Spleen (tissue), 11 donors: ENCODE measurements around the gene WDFY2. TPM values are rescaled to one million over a fixed set of nuclear protein-coding genes. Genes with fewer than 3 reads are reported as not detected.
"Not testable (repeated sequence)": the region's sequence is repeated elsewhere in the genome, so short reads cannot be mapped to it uniquely, and the experiment has no call there.

Source experiments
- DNase-seq: peaks from one replicate; pipeline ENCODE4 v3.0.0-alpha.2; 2020
- H3K27ac ChIP-seq, 8 donors: fragments of 200-600 bp; sonication (generic) in 7 of 8; 1 replicate in 4 of 8; 2 replicates in 4 of 8; pipeline versions ENCODE4 v1.5.0 to v1.8.0; 2016 to 2021; ENCODE audit warnings: inconsistent platforms in 4 of 8, mild to moderate bottlenecking in 4 of 8, moderate library complexity in 1 of 8
- H3K27me3 ChIP-seq, 7 donors: fragments of 200-600 bp; sonication (generic) in 6 of 7; replicated peaks in 1 of 7; 1 replicate in 4 of 7; 2 replicates in 3 of 7; pipeline versions ENCODE4 v1.5.0 to v1.8.0; 2016 to 2021; ENCODE audit warnings: inconsistent platforms in 3 of 7, mild to moderate bottlenecking in 1 of 7
- H3K36me3 ChIP-seq, 6 donors: fragments of 200-600 bp; sonication (generic) in 5 of 6; 1 replicate in 4 of 6; 2 replicates in 2 of 6; pipeline versions ENCODE4 v1.5.0 to v1.8.0; 2016 to 2021; ENCODE audit warnings: inconsistent platforms in 2 of 6
- H3K4me1 ChIP-seq, 6 donors: fragments of 200-600 bp; sonication (generic) in 5 of 6; 1 replicate in 3 of 6; 2 replicates in 3 of 6; pipeline versions ENCODE4 v1.5.0 to v1.8.0; 2016 to 2021; ENCODE audit warnings: inconsistent platforms in 3 of 6
- H3K4me3 ChIP-seq, 8 donors: fragments of 200-600 bp; sonication (generic) in 7 of 8; 1 replicate in 4 of 8; 2 replicates in 4 of 8; pipeline versions ENCODE4 v1.5.0 to v1.8.0; 2016 to 2021; ENCODE audit warnings: inconsistent platforms in 4 of 8, mild to moderate bottlenecking in 4 of 8, moderate library complexity in 2 of 8
- H3K9me3 ChIP-seq, 8 donors: fragments of 200-600 bp; sonication (generic) in 7 of 8; 1 replicate in 4 of 8; 2 replicates in 4 of 8; pipeline versions ENCODE4 v1.5.0 to v1.8.0; 2016 to 2021; ENCODE audit warnings: inconsistent platforms in 4 of 8
- CTCF ChIP-seq, 11 experiments: fragments of 200-600 bp in 7 of 11; fragments of 450-650 bp in 4 of 11; sonication (generic) in 4 of 11; IDR thresholded peaks in 8 of 11; conservative IDR thresholded peaks in 3 of 11; 1 replicate in 7 of 11; 2 replicates in 4 of 11; pipeline versions ENCODE4 v1.4.0 to v1.8.0; 2016 to 2021; ENCODE audit warnings: antibody characterized with exemption in 11 of 11, inconsistent platforms in 4 of 11, mild to moderate bottlenecking in 1 of 11
- POLR2A ChIP-seq, 3 donors: fragments of 450-650 bp; IDR thresholded peaks; one replicate each; pipeline ENCODE4 v1.5.1; 2017; ENCODE audit warnings: antibody characterized with exemption in 3 of 3, mild to moderate bottlenecking in 1 of 3
- POLR2AphosphoS5 ChIP-seq, 3 donors: sonication (generic); formaldehyde crosslinking; IDR thresholded peaks; one replicate each; pipeline ENCODE4 v1.5.1; 2017; ENCODE audit warnings: antibody characterized with exemption in 3 of 3
- WGBS, 5 donors: extraction: QIAGEN DNeasy Blood & Tissue Kit in 3 of 5; methylation state at CpG; one replicate each; pipeline versions ENCODE4 v1.1.5 to v1.1.7; 2013 to 2018; 5-methylcytosine and 5-hydroxymethylcytosine counted together
- intact Hi-C: fragments of 100-400 bp; cut with DNase I; formaldehyde crosslinking; loops from one replicate; pipeline ENCODE4 v1.15.0; 2023; ENCODE audit warnings: low total_unique reads
- polyA plus RNA-seq, 3 donors: library from polyadenylated mRNA; stranded (reverse); fragments of 200-250 nt; gene quantifications; one replicate each; pipeline ENCODE4 v1.2.1, GENCODE V29; 2013
- total RNA-seq, 7 donors: library from RNA; depleted of rRNA in 3 of 7; stranded (reverse); fragments of >200 nt in 3 of 7; fragmentation: NEBNext Ultra II Directional in 4 of 7; extraction: Animal tissue kit (Norgen Biotek cat#: 25700) in 4 of 7; gene quantifications; one replicate each; pipeline versions ENCODE4 v1.1.0 to v1.2.1, GENCODE V29; 2016 to 2021
- donor health status: healthy with polysubstance abuse.
- donor health status: DM: no; HTN: no; CAD: no; lungs with moderate emphysema.
- donor health status: DM: no; HTN: no; CAD: no.
- donor health status: Bipolar disorder and iron deficiency.
- donor health status: healthy.
- donor health status: DM: no; HTN: no; CAD: no.
- donor health status: DM: yes; HTN: yes; CAD: no.

Gene WDFY2
- total and polyA plus RNA-seq, 10 donors = 3.0 to 32.2 (median 24.9) TPM

GRCh38 chr13:51689663-51689996 is 105.4 kb downstream of the WDFY2 start:
- no peak overlapping the region for H3K27ac ChIP-seq
- peaks cover 0 to 4% (median 0%) of the 10 kb centered on the region in 6 donors for H3K4me1 ChIP-seq
- 77 to 85% (median 81%) methylated on average over 2 of the region's 2 CpGs for WGBS, 5 donors
- DNase-seq = no peak
- no peaks in the 10 kb centered on the region for H3K9me3 ChIP-seq
- H3K36me3 ChIP-seq = no peaks in the 10 kb centered on the region
- TF ChIP-seq CTCF (IDR thresholded peaks at IDR 0.05 in 8 of 11, conservative IDR thresholded peaks at IDR 0.05 in 3 of 11) (no peak), POLR2AphosphoS5 (IDR thresholded peaks at IDR 0.05) (no peak), POLR2A (IDR thresholded peaks at IDR 0.05) (no peak)
- H3K27me3 ChIP-seq = no peaks in the 10 kb centered on the region
- intact Hi-C loops = no loop called here
- H3K4me3 ChIP-seq = no peak overlapping the region

- H3K4me1 ChIP-seq, H3K36me3 ChIP-seq, H3K27ac ChIP-seq, H3K27me3 ChIP-seq, DNase-seq, H3K4me3 ChIP-seq, H3K9me3 ChIP-seq, intact Hi-C loops: not testable (repeated sequence)
- 90 to 100% (median 91%) methylated on average over 6 to 8 of the region's 8 CpGs for WGBS, 5 donors
Measured at GRCh38 chr13:51695677-51696076, 111.4 kb downstream of the WDFY2 start.

- TF ChIP-seq POLR2AphosphoS5 (IDR thresholded peaks at IDR 0.05) (no peak), CTCF (IDR thresholded peaks at IDR 0.05 in 8 of 11, conservative IDR thresholded peaks at IDR 0.05 in 3 of 11) (no peak), POLR2A (IDR thresholded peaks at IDR 0.05) (no peak)
- H3K27ac ChIP-seq = no peak overlapping the region
- H3K36me3 ChIP-seq = peaks cover 0 to 10% (median 0%) of the 10 kb centered on the region in 6 donors
- H3K4me3 ChIP-seq = no peak overlapping the region
- H3K4me1 ChIP-seq = no peaks in the 10 kb centered on the region
- no peak for DNase-seq
- intact Hi-C loops = no loop called here
- 91 to 100% (median 96%) methylated on average over 4 of the region's 4 CpGs for WGBS, 5 donors
- peaks cover 0 to 3% (median 0%) of the 10 kb centered on the region in 8 donors for H3K9me3 ChIP-seq
- H3K27me3 ChIP-seq = no peaks in the 10 kb centered on the region
Measured at GRCh38 chr13:51697181-51697580, 112.9 kb downstream of the WDFY2 start.

GRCh38 chr13:51697855-51698254 is 113.6 kb downstream of the WDFY2 start:
- Histone ChIP-seq H3K27ac (no peak overlapping the region), H3K36me3 (peaks cover 0 to 10% (median 0%) of the 10 kb centered on the region in 6 donors), H3K9me3 (peaks cover 0 to 3% (median 0%) of the 10 kb centered on the region in 8 donors), H3K4me1 (no peaks in the 10 kb centered on the region), H3K4me3 (no peak overlapping the region), H3K27me3 (no peaks in the 10 kb centered on the region)
- intact Hi-C loops = no loop called here
- TF ChIP-seq POLR2A (IDR thresholded peaks at IDR 0.05) = no peak
- no peak for TF ChIP-seq POLR2AphosphoS5 (IDR thresholded peaks at IDR 0.05)
- TF ChIP-seq CTCF (IDR thresholded peaks at IDR 0.05 in 8 of 11, conservative IDR thresholded peaks at IDR 0.05 in 3 of 11) = no peak
- WGBS, 5 donors = 74 to 95% (median 88%) methylated on average over 2 of the region's 2 CpGs
- no peak for DNase-seq

GRCh38 chr13:51698352-51698751 is 114.1 kb downstream of the WDFY2 start:
- peaks cover 0 to 10% (median 0%) of the 10 kb centered on the region in 6 donors for H3K36me3 ChIP-seq
- no peak for TF ChIP-seq POLR2A (IDR thresholded peaks at IDR 0.05)
- TF ChIP-seq POLR2AphosphoS5 (IDR thresholded peaks at IDR 0.05) = no peak
- TF ChIP-seq CTCF (IDR thresholded peaks at IDR 0.05 in 8 of 11, conservative IDR thresholded peaks at IDR 0.05 in 3 of 11) = no peak
- H3K27me3 ChIP-seq = no peaks in the 10 kb centered on the region
- intact Hi-C loops = no loop called here
- H3K4me1 ChIP-seq = no peaks in the 10 kb centered on the region
- no peak overlapping the region for H3K4me3 ChIP-seq
- no peak overlapping the region for H3K27ac ChIP-seq
- peaks cover 0 to 3% (median 0%) of the 10 kb centered on the region in 8 donors for H3K9me3 ChIP-seq
- 82 to 93% (median 91%) methylated on average over 3 of the region's 3 CpGs for WGBS, 5 donors
- DNase-seq = no peak
